ENCODE results near the gene EMC6.
"Not testable (repeated sequence)": the region's sequence is repeated elsewhere in the genome, so short reads cannot be mapped to it uniquely, and the experiment has no call there.

Gene EMC6

GRCh38 chr17:3682033-3682432, 13.4 kb downstream of the EMC6 start:
- DNase-seq, result no peak

GRCh38 chr17:3683054-3683511, 14.5 kb downstream of the EMC6 start:
- DNase-seq, result peak; percentile 78 to 79

DNA sequence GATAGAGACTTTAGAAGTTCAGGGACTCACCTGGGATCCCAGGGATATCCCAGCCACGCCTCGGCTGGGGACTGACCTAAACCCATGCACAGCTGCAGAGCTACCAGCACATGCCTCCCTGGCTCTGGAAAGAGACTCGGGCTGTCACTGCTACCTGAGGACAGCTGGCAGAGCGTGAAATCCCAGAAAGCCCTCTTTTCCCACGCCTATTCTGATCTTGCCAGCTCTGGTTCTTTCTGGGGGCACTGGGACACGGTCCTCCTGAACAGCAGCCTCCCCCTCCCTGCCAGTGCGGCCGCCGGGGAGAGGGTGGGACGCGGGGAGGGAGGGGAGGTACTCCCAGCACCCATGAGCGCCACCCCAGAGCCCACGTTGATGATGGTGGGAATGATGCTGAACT, 16.6 kb downstream of the EMC6 start:
- DNase-seq, result no peak

DNA sequence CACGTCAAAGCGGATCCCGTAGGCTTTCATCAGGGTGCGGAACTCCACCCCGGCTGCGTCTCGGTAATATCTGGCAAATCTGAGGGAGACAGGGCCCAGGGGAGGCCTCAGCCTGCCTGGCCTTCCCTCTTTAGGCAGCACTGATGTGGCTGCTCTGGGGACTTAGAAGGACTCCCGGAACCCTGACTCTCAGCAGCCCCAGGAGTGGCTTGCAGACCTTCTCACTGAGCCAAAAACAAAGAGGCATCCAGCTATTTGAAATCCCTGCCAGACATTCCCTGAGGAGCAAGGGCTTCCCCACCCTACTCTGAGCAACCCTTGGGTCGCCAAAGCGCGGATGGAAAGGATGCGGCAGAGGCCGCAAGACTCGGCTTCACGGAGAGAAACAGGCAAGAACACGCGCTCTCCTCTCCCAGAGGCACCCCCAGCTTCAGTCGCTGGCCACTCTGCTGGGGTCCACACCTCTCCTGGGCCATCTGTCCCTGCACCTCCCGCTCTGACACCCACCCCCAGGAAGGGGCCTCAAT, 19.5 kb downstream of the EMC6 start:
- no peak for DNase-seq

DNA sequence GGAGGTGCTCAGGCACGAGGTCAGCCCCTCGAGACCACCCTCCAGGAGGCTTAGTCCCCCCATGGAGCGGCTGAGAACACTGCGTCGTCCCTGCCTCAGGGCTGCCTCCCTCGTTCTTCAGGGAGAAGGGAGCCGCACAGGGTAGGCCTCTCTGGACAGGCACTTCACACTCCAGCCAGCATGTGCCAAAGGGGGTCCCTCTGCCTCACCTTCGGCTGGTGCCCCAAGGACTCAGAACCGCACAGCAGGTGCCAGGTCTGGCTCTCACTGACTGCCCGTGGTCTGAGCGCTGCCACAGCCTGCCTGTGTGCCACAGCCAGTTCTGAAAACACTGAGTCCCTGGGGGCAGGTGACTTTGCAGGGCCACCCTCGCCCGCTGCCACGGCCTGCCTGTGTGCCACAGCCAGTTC, 20.2 kb downstream of the EMC6 start:
- DNase-seq, result no peak

DNA sequence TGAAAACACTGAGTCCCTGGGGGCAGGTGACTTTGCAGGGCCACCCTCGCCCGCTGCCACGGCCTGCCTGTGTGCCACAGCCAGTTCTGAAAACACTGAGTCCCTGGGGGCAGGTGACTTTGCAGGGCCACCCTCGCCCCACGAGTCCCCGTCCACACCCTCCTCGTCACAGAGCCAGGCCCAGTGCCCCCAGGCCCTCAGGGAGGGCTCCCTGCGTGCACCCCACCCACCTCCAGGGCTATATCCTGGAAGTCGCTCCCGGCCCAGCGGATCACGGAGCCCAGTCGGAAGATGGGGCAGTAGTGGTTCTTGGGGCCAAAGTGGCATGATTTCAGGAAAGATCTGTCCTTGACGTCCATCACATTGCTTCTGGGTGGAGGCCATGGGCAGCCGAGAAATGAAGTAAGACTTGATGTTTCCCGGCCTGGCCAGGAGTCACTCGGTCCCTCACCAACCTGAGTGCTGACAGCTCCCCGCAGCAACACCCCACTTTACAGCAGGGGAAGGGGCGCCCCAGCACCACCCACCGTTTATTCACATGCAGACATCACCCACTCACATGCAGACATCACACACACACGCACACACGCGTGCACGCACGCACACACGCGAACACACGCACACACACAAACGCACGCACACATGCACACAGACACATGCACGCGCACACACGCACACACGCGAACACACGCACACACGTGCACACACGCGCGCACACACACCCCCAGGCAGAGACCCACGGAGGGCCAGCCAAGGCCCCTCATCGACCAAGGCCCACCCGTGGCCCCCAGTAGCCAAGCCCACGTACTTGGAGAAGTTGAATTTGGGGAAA, 20.9 kb downstream of the EMC6 start:
- DNase-seq, result no peak

- no peak for DNase-seq
Observed at GRCh38 chr17:3690094-3690715, 21.6 kb downstream of the EMC6 start.

GRCh38 chr17:3691617-3692067, 23.0 kb downstream of the EMC6 start:
- no peak for DNase-seq

- DNase-seq, result no peak
Observed at GRCh38 chr17:3692346-3692745, 23.7 kb downstream of the EMC6 start.

DNA sequence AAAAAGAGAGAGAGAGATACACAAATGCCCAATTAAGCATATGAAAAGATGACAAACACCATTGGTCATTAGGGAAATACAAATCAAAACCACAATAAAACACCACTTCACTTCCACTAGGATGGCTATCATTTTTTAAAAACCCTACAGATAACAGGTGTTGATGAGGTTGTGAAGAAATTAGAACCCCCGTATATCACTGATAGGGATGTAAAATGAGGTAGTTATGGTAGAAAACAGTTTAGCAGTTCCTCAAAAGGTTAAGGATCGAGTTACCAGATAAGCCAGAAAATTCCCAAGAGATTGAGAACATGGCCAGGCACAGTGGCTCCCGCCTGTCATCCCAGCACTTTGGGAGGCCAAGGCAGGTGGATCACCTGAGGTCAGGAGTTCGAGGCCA, 24.5 kb downstream of the EMC6 start:
- no peak for DNase-seq

DNA sequence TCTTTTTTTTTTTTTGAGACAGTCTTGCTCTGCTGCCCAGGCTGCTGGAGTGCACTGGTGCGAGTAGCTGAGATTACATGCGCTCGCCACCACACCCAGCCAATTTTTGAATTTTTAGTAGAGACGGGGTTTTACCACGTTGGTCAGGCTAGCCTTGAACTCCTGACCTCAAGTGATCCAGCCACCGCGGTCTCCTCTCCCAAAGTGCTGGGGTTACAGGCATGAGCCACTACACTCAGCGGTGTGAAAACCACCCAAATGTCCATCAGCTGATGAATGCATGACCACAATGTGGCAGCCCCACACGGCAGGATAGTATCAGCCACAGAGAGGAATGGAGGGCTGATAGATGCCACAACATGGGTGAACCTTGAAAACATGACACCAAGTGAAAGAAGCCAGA, 25.2 kb downstream of the EMC6 start:
- peak; percentile 67 to 74 for DNase-seq

DNA sequence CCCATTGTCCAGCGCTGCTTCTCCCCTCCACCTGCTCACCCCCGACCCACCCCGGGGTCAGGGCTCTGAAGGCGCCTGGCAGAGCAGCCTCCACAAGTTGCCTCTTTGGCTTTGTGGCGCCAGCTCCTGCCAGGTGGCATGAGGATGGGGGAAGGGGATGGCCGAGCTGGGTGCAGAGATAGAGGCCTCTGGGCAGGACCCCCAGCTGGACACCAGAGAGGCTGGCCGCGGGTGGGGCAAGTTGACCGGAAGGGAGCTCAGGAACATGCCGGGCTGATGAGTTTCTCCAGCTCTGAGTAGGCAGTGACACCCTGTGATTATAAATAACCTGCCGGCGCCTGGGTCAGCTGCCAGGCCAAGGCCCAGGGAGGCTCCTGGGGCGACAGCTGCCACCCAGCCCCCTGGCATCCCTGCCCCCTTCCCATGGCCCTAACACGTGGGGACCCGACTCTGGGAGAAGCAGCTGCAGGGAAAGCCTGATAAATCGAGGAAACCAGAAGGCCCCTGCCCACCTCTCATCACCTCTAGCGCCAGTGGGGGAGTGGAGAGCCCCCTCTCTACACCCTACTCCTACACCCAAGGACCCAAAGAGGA, 26.6 kb downstream of the EMC6 start:
- peak; percentile 46 to 50 for DNase-seq

DNA sequence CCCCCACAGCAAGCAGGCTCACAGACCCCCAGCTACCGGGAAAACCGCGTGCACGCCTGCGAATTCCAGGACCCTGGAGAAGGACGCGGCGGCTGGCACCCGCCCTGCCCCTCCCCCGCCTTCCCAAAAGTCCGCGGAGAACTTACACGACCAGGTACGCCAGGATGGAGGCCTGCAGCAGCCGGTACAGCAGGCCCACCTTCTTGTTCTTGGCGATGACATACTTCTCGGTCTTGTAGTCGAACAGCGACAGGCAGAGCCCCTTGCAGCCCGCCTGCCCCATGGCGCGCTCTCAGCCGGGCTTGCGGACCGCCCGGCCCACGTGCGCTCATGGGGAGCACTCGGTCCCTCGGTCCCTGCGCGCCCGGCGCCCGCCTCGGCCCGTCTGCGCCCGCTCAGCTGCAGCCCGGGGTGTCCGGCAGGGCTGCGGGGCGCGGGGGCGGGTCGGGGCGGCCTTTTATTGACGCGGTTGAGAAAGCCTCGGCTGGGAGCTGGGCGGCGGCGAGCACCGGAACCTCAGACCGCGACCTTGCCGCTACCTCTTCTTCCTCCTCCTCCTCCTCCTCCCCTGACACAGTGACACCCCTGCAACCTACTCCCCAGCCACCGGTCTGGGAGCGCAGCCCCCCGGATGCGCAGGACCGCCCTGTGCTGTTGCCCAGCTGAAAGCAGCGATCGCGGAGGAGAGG, 27.3 kb downstream of the EMC6 start, which contains the start of gene P2RX5:
Gene P2RX5, minus strand, starts transcription at position 433 of the 689 bp plus-strand sequence. Its CDS starts 150 bp downstream, at position 283.
- peak; percentile 62 to 70 for DNase-seq

DNA sequence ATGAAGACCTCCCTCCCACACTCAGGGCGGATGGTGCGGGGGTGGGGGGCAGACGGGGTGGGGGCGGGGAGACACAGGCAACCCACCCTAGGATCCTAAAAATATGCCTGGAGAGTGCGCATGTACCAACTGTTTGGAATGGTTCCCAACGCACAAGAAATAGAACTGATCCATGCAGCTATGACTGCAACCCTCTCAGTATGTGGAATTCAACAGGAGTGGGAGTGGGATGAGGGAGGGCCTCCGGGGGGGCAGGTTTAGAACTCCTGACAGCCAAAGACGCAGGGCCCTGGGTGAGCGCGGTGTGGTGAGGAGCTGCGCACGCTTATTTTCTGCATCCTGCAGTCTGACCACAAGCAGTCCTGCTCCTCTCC, 28.5 kb downstream of the EMC6 start:
- DNase-seq, result no peak

GRCh38 chr17:3698139-3698538, 29.5 kb downstream of the EMC6 start:
- DNase-seq, result no peak

- DNase-seq, result no peak
Observed at GRCh38 chr17:3699951-3700350, 31.3 kb downstream of the EMC6 start.

GRCh38 chr17:3702041-3702539, 33.5 kb downstream of the EMC6 start:
- not testable (repeated sequence) for DNase-seq

- DNase-seq, result no peak
Observed at GRCh38 chr17:3704931-3705717, 36.5 kb downstream of the EMC6 start.

DNA sequence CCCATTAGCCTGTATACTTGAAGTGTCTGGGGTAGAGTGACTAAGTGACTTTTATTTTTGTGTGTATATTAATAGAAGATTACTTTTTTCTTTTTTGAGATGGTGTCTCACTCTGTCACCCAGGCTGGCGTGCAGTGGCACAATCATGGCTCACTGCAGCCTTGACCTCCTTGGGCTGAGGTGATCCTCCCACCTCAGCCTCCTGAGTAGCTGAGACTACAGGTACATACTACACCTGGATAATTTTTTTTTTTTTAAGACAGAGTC, 37.0 kb downstream of the EMC6 start:
- not testable (repeated sequence) for DNase-seq

GRCh38 chr17:3708366-3708765, 39.8 kb downstream of the EMC6 start:
- DNase-seq, result no peak

GRCh38 chr17:3710951-3711383, 42.4 kb downstream of the EMC6 start:
- DNase-seq, result peak; percentile 69 to 74

Data from activated T-cell treated with anti-CD3 and anti-CD28 coated beads, Interleukin-2, amount 50 U/mL, for 48 hours (primary cell).